ENCODE data around the gene SLC7A9.

GRCh38 chr19:32843716-32844245 is 25.8 kb downstream of the SLC7A9 start:
- no peak for TF ChIP-seq CTCF (IDR thresholded peaks at IDR 0.05; ENCODE audit: low read length)
- no peak for TF ChIP-seq EZH2 (IDR thresholded peaks at IDR 0.05; ENCODE audit: borderline replicate concordance, low read length)

All from OCI-LY1 (cell line).